HG03439 (cell line): ENCODE results near the gene INTS1.

Experiments used
- ATAC-seq: cut with Tn5 transposase; IDR thresholded peaks from one replicate; pipeline ENCODE4 v1.9.1; 2021; ENCODE audit warnings: mild to moderate bottlenecking, moderate library complexity; ENCODE audit not compliant: unreplicated experiment

The INTS1 gene

DNA sequence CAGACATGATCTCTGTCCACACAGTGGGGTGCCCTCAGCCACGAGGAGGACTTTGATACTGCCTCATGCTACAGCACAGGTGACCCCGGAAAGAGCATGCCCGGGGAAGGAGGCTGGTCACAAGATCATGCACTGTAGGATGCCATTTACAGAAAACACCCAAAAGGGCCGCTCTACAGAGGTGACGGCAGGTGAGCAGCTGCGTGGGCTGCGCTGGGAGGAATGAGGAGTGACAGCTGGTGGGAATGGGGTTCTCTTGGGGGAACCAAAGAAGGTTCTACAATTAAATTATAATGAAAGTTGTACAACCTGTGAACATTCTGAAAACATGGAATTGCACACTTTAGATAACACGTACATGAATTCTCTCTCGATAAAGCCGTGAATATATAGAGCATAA is 12.0 kb downstream of the INTS1 start:
- no peak for ATAC-seq

DNA sequence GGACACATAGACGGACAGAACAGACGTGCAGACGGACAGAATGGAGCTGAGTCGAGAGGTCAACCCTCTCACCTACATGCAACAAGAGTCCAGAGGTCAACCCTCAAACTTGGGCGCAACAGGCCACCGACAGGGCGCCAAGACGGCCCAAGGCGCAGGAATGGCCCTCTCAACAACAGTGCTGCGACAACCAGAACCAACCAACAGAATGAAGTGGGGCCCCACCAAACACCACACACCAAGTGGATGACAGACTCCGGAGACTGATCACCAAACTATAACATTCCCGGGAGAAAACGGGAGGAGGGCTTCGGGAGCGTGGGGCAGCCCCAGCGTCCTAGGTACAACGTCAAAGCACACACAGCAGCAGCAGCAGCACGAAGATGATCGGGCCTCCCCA is 13.4 kb downstream of the INTS1 start:
- ATAC-seq = no peak

DNA sequence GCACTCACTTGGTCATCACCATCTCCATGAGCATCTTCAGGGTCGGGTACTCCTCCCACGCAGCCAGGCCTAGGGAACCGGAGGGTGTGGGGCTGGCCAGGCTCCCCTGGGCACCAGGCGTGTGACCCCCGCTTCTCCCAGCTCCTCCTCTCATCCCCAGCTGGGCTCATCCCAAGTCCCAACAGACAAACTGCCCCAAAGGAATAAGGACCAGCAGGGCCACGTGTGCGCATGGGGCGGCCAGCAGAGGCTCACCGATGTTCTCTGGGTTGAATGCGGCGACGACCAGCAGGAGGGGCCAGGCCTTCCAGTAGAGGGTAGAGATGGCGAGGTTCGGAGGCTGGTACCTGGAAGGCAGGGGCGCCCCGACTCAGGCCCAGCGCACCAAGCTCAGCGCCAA is 14.9 kb downstream of the INTS1 start:
- ATAC-seq = no peak

DNA sequence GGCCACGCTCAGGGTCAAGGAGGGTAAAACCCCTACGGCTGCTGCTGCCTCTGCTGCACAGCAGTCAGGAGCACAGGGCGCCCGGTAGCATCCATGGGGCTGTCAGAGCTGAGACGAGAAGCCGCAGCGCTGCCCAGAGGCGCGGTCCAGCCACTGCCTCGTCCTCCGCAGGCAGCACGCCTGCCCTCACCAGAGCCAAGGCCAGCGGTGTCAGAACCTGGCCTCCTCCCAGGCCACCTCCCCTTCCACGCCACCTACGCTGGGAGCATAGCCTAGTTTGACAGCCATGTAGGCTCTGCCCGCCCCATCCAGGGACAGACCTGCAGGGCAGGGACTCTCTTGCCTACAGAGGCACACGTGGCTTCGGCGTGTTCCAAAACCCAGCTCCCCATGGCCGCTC is 16.2 kb downstream of the INTS1 start:
- ATAC-seq = no peak

DNA sequence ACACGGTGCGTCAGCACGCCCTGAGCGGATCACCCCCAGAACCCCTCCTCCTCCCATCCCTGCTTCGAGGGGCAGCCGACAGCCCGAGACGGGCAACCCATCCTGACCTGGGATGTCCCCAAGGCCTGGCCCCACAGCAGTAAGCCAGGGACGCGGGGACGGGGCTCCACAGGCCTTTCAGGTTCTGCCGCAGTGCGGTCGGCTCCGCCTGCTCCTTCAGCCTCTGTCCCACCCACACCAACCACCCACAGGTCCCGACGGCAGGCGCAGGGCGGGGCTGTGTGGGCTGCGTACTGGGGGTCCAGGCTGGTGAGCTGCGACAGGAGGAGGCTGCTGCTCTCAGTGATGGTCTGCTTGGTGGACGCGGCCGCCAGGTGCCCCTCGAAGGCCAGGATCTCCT is 16.7 kb downstream of the INTS1 start:
- ATAC-seq = no peak

DNA sequence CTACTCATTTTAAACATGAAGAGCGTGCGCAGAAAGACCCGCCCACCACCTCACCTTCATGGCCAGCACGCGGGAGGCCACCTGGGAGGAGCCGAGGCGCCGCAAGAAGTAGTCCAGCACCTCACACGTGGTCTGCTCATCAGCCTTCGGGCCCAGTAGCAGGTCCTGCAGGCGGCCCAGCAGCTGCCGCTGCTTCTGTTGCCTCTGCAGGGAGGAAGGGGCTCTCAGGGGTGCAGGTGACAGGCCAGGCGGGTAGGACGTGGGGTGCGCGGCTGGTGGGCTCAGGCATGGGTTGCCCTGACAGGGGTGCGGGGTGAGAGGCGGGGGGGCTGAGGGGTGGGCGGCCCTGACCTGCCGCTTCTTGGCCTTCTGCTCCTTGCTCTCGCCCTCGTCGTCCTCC is 17.6 kb downstream of the INTS1 start:
- no peak for ATAC-seq

DNA sequence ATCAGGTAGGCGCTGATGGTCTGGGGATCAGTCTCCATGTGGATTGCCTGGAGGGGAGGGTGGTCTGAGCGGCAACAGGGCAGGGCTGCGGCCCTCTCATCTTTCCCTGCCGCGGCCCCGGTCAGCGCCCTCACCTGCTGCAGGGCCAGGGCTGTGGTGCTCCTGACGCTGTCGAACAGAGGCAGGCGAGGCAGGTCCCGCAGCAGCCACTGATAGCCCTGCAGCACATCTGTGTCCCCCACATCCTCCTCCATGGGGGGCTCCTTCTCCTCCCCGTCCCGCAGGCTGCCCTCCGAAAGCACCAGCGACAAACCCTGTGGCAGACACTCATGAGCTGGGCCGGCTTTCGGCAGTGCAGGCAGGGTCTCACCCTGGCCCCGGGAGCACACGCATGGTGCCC is 19.0 kb downstream of the INTS1 start:
- no peak for ATAC-seq

DNA sequence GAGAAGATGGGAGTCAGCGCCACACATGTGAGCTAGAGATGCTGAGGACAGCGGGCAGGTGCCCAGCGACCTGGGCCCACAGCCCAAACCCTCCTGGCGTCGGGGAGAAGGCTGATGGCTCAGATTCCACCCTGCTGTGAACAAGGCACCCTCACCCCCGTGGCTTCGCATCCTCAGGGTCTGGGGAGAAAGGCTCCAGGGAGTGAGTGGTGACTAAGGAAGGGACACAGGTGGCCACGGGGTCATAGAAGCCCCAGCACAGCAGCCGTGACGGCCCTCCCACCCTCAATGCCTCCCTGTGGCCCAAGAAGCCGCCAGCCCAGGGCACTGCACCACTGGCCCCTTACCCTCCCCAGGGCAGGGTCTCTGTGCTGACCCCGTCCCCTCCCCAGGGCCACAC is 19.6 kb downstream of the INTS1 start:
- no peak for ATAC-seq

DNA sequence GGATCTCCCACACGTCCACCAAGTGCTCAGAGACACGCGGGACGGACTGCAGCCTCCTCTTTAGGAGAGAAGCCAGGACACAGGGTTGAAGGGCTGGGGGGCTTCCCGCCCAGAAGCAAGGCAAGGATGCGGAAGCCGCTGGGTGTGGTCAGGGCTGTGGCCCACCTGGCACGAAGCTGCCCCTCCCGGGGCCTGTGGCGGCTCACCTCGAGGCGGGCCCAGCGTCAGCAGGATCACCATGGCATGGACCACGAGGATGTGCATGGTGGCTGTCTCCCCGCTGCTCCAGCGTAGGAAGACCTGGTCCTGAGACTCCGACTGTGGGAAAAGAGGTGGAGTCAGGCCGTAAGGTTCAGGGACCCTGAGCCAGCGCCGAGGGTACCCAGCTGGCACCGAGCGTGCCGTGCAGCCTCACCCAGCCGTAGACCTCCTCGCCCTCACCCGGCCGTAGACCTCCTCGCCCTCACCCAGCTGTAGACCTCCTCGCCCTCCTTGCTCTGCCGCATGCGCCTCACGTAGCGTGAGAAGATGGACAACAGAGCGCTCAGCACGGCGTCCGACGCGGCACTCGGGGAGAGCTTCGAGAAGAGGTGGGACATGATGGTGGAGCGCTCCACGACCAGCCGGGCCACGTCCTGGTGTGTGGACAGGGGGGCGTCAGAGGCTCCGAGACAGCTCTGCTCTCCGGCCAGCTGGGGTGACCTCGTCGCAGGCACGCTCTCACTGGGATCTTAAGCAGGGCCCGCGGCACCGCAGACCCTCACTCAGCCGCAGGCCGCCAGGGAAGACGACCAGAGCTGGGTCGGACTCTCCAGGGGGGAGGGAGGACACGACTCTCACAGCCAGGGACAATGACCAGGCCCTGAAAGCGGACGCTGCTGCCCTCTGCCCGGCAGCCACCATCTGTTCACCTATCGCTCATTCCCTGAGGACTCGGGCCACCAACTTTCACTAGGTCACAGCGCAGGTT is 20.4 kb downstream of the INTS1 start:
- no peak for ATAC-seq

DNA sequence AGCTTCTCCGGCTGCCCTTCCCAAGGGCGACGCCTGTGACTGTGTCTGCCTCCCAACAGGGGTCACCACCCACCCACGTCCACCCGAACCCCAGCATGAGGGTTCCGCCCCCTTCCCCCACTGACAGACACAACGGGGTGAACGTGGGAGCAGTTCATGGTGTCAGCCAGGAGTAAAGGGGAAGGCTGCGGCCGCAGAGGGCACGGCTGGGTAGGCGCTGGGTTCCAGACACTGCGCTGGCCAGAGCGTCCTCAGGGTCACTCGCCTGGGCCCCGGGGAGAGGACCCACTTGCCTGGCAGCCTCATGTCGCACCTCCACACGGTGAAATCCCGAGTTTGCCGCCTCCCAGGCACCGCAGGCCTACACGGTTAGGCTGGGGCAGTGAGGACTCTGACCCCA is 21.1 kb downstream of the INTS1 start:
- ATAC-seq = no peak

DNA sequence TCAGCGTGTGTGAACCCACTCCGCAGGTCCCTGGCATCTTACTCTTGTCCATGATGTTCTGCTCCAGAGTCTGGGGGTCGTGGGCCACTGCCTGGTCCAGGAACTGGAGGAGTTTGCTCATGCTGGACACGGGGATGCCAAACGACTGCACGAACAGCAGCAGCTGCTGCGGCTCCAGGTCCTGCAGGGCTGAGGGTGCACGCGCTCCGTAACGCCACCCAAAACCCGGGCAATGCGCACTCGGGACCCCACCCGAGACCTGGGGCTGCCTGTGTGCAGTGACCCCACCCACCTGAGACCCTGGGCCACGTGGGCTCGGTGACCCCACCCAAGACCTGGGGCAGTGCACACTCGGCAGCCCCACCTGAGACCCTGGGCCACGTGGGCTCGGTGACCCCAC is 22.9 kb downstream of the INTS1 start:
- no peak for ATAC-seq

DNA sequence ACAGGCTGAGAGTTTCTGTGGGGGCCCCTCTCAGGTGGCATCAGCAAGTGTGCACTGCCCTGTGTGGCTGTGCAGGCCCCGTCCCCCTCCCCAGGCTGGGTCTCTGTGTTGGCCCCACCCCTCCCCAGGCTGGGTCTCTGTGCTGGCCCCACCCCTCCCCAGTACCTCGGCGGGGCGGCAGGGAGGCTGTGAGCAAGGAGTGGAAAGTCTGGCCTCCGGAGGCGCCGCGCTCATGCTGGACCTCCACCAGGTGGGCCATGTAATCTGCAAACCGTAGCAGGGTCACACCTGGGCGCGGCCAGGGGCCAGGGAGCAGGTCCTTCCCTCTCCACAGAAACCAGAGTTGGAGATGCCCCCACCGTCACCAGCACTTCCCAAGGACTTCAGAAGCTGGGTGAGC is 23.5 kb downstream of the INTS1 start:
- ATAC-seq = no peak

DNA sequence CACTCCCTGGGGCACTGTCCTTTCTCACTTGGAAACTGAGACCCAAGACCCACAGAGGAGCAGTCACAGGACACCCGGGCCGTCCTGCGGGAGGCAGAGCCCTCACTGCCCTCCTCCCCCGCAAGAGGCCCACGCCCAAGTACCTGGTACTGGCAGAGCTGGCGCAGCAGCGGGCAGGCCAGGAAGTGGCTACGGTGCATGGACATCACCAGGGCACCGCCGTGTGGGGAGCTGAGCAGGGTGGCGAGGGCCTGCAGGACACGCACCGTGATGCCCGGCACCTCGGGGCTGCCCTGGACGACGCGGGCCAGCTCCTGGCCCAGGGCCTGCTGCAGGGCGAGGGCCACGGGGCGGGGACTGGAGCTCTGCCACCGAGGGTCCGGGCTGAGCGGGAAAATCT is 24.9 kb downstream of the INTS1 start:
- ATAC-seq = no peak

DNA sequence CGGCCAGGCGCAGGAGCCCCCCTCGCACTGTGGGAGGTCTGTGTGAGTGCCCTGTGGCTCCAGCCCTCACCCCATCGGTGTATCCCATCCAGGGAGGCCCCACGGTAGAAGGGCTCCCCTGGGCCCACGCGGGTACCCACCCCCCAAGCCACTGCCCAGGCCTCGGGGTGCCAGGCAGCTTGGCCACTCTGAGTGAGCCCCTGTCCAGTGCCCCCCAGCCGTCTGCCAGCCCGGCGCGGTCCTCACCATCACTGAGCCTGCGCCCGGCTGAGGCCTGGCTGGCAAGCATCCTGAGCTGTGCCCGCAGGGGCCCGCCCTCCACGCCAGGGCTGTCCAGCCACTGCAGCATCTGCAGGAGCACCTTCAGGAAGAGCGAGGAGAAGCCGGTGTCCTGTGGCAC is 25.7 kb downstream of the INTS1 start:
- ATAC-seq = no peak

DNA sequence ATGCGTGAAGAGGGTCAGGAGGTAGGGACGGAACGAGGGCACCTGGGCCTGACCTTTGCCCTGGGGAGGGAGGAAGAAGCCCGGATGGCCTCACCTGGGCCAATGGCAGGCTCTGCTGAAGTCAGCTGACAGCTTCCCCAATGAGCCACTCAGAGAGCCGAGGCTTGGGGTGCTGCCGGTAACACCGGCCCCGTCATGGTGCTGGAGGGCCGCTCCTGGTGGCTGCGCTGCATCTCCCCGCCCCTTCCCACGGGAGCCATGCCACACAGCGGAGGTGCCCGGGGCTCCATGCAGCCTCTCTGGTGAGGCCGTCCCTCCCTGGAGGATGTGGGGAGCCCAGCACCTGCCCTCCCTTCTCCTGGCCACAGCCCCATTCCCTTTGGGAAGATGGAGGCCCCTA is 27.3 kb downstream of the INTS1 start:
- ATAC-seq = no peak

DNA sequence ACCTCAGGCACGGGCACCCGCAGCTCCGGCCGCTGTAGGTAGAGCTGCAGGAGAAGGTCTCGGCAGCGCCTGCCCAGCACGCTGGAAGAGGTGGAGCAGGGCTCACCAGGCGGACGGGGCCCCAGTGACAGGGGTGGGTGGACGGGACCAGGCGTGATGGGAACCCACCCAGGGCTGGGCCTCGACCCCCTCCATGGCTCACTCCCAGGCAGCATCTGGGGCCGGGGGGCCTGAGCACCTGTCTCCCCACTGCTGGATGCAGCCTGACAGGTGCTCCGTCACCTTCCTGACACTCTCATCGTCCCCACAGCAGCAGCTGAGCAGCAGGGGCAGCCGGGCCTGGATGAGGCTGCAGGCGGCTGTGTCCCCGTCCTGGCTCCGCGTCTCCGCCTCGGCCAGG is 28.2 kb downstream of the INTS1 start:
- ATAC-seq = no peak

DNA sequence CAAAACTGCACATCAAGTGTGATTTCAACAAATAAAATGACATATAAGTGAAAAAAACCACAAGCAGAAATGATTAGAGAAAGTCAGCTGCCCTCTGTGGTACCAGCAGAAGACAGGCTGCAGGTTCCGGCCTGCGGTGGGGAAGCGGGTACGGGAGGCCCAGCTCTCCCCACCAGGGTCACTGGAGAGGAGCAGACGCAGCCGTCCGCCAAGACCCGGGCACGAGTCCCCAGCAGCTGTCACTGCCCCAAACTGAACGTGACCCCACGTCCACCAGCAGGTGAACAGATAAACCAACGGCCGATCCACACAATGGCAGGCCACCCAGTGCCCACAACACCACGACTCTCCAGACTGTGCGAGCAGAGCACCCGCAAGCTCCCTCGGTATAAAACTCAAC is 28.8 kb downstream of the INTS1 start:
- ATAC-seq = no peak

DNA sequence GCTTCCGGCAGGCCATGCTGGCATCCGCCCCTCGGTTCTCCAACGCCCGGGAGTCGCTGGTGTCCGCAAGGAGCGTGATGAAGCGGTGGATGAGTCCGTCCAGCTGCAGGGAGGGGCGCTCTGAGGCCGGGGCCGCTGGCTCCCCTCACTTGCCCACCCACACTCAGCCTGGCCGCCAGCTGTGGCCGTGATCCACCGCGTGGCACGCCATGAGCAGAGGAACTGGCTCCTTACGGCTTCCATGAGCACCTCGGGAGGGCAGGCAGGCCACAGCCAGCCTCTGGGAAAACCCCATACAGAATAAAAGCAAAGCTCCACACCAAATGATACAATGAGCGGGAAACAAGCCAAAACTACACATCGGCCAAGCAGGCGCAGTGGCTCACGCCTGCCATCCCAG is 29.5 kb downstream of the INTS1 start:
- ATAC-seq = no peak

DNA sequence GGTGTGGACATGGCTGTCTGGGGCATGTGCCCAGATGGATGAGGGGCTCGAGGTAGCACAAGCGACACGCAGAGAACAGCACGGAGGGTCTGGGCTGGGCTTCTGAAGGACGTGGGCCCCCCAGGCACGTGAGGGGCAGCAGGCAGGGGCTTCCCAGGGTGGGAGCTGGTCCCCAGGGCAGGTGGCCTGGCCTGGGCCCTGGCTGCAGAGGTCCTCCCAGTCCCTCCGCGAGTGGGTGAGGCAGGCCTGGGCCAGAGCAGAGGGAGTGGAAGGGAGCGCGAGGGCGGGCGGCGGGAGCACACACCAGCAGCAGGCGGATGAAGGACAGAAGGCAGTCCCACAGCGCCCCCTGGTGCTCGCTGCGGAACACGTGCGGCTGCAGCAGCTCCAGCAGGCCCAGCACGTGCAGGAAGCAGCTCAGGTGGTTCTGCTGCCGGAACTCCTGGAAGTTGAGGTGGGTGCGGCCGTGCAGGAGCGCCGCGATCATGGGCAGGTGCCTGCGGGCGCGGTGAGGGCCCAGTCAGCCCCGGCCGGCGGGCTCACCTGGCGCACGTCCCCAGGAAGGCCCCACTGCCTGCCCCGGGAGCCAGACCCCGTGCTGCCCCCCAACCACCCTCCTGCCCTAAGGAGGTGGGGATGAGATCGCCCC is 30.2 kb downstream of the INTS1 start:
- peak; percentile 47 for ATAC-seq

DNA sequence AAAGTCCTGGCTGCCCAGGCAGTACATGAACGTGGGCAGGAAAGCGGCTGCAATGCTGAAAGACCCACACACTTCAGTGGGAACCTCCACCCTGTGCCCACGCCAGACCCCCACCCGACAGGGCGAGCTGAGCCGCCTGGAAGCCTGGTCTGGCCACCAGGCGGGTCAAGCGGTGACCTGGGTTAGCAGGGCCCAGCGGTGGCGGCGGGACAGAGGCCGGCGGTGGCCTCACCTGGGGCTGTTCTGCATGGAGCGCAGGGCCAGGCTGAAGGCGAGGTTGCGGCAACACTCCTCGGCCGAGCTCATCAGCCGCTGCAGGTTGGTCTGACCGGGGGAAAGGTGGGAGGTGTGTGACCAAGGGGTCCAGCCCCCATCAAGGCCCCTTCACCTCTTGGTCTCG is 33.3 kb downstream of the INTS1 start:
- ATAC-seq = no peak

DNA sequence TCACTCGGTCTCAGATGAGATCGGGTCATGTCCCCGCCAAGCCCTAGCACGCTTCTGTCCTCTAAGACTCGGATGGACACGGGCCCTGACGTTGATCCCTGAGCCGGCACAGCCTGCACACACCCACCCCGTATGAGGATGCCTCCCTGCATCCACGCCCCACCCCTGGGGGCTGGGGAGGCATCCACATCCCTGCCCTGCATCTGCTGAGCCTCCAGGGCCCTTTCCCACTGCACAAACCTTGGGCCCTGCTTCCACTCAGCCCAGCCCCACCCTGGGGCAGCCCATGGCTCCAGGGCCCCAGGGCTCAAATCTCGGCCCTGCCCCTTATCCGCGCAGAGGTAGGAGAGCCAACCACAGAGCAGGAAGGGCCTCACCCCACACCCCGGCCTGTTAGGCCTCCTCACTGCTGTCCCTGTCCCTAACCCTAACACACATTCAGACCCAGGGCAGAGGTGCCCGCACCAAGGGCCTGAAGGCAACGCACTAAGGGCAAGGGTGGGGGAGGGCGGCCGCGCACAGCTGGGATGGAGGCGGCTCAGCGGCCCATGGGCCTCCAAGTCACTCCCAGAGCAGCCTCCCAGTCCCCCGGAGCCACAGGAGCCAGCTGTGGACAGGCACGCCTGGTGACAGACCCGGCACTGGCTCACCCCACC is 35.4 kb downstream of the INTS1 start:
- no peak for ATAC-seq

DNA sequence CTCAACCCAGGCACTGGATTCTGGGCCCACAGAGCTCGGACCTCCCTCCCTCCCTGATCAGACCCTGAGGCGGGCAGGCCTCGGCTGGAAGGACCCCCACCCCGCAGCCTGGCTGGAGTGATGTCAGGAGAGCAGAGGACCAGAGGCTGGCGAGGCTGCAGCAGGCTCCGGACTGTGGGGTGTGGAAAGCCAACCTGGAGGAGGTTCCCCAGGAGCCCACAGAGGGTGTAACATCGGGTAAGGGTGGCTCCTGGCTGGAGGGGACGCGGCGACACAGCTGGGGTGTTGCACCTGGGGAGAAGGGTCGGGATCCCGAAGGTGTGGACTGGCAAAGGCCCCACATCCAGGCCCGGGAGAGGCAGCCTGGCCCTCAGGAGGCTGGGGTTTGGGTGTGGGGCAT is 36.0 kb downstream of the INTS1 start:
- ATAC-seq = no peak
